HG03575 (cell line): ENCODE data around the gene OGG1.

Experiments
- ATAC-seq: cut with Tn5 transposase; IDR thresholded peaks from one replicate; pipeline ENCODE4 v1.9.1; 2021; ENCODE audit not compliant: unreplicated experiment, insufficient number of reproducible peaks, low FRiP score; ENCODE audit errors: extremely low read depth

Gene OGG1

DNA sequence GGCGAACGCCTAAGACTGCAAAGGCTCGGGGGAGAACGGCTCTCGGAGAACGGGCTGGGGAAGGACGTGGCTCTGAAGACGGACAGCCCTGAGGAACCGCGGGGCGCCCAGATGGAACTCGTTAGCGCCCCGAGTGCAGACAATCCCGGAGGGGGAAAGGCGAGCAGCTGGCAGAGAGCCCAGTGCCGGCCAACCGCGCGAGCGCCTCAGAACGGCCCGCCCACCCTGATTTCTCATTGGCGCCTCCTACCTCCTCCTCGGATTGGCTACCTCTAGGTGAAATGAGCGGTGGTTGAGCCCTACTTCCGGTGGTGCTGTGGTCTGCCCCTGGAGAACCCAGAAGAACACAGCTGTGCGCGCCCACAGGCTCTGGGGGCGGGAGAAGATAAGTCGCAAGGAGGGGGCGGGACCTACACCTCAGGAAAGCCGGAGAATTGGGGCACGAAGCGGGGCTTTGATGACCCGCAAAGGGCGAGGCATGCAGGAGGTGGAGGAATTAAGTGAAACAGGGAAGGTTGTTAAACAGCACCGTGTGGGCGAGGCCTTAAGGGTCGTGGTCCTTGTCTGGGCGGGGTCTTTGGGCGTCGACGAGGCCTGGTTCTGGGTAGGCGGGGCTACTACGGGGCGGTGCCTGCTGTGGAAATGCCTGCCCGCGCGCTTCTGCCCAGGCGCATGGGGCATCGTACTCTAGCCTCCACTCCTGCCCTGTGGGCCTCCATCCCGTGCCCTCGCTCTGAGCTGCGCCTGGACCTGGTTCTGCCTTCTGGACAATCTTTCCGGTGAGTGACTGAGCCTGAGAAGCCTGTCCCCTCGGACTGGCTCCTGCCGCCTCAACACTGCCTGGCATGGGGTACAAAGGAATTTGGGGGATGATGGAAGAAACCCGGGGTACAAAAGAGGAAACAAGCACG is at the start of gene OGG1:
Gene OGG1 (plus strand): TSS at position 308 of the 911 bp plus-strand sequence. CDS start 335 bp downstream, at position 643.
- ATAC-seq = peak; percentile 47

DNA sequence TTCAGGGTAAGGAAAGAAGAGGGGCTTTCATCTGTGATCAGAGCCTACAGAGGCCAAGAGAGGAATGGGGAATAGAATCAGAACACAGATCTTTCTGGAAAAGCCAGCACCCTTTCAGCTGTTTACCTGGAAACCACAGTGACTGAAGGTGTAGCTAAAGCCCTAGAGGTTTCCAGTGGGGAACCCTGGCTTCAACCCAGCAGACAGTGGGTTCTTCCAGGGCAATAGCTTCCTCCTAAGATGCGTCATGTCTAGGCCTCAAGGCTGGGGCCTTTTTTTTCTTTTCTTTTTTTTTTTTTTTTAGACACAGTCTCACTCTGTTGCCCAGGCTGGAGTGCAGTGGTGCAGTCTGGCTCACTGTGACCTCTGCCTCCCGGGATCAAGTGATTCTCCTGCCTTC is 49.2 kb upstream of the OGG1 start:
- no peak for ATAC-seq

GRCh38 chr3:9701006-9701405 is 48.7 kb upstream of the OGG1 start:
- ATAC-seq = no peak

- ATAC-seq = no peak
Measured at GRCh38 chr3:9701711-9702110, 48.0 kb upstream of the OGG1 start.

DNA sequence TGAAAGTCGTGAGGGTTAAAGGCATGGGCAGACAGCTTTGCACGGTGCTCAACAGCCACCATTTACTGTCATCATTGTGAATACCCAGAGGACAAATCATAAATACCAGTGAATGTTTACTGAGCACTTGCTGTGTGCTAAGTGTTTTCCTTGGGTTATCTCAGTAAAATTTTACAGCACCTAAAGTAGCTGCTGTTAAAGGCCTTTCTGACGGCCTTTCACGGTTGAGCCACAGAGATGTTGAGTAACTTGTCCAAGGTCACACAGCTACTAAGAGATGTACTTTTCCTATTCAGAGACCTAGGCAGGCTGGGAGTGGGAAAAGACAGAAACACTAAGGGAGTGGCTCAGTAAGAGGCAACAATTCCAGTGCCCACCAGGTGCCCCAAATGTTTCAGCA is 46.5 kb upstream of the OGG1 start:
- ATAC-seq = no peak

- ATAC-seq = no peak
Measured at GRCh38 chr3:9703736-9704346, 45.9 kb upstream of the OGG1 start, which contains the start of gene CPNE9. TSS of gene CPNE9 (plus strand) at chr3:9703833. CDS start at chr3:9703997, 164 bp downstream.

DNA sequence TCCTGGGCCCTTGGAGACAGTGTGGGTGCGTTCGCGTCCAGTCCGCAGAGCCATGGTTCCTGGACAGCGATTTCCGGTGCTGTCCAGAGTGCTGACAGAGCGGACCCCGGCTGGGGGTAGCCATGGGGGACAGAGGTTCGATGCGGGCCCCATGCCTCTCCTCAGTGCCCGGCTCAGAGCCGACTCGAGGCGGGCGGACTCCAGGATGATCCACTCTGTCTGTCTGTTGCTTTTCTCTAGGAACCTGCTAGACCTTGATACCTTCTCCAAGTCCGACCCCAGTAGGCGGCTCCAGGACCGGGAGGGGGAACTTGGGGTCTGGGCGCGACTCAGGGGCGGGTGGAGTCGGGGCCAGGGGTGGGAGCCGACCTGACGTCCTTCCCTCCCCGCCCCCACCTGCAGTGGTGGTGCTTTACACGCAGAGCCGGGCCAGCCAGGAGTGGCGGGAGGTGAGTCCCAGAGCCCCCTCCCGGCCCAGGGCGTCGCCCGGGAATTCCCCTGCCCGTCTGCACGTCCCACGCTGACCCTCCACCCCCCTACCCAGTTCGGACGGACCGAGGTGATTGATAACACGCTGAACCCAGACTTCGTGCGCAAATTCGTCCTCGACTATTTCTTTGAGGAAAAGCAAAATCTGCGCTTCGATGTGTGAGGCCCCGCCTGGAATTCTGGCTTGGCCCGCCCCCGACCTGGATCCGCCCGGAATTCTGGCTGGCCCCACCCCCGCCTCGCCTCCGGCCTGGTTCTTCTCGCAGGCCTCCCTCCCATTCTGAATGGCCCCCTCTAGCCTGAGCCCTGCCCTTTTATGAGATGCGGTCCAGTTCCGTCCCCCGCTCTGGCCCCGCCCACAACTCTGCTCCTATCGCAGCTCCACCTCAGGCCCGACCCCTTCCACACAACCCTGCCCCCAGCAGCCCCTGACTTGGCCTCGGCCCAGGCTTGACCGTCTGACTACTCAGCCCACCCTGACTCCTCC is 45.1 kb upstream of the OGG1 start:
- no peak for ATAC-seq

GRCh38 chr3:9710174-9710739 is 39.5 kb upstream of the OGG1 start:
- no peak for ATAC-seq

DNA sequence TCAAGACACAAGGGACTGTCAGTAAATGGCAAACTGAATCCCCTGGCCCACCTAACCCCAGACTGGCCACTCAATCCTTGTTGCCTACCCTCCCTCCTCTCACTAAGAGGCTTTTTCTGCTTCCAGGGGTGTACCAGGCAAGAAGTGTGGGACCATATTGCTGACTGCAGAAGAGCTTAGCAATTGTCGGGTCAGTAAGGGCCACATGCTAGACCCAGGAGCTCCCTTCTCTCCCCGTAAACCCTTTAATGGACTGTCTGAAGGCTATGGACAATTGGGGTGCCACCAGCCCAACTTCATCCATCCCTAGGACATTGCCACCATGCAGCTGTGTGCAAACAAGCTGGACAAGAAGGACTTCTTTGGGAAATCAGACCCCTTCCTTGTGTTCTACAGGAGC is 37.3 kb upstream of the OGG1 start:
- no peak for ATAC-seq

DNA sequence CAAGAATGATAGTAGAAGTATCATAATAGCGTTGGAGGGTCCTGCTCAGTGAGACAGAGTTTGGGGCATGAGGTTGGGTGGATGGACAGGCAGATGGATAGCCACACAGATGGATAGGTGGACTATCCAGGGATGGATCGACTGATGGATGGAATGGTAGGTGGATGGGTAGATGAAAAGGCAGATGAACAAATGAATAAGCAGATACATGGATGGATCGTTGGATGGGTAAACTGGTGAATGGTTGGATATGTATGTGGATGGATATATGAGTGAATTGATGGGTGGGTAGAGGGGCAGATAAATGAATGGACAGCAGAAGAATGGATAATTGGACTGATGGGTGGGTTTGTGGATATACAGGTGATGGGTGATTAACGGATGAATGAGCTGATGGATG is 36.6 kb upstream of the OGG1 start:
- ATAC-seq = no peak

- ATAC-seq = no peak
Measured at GRCh38 chr3:9715136-9715535, 34.6 kb upstream of the OGG1 start.

DNA sequence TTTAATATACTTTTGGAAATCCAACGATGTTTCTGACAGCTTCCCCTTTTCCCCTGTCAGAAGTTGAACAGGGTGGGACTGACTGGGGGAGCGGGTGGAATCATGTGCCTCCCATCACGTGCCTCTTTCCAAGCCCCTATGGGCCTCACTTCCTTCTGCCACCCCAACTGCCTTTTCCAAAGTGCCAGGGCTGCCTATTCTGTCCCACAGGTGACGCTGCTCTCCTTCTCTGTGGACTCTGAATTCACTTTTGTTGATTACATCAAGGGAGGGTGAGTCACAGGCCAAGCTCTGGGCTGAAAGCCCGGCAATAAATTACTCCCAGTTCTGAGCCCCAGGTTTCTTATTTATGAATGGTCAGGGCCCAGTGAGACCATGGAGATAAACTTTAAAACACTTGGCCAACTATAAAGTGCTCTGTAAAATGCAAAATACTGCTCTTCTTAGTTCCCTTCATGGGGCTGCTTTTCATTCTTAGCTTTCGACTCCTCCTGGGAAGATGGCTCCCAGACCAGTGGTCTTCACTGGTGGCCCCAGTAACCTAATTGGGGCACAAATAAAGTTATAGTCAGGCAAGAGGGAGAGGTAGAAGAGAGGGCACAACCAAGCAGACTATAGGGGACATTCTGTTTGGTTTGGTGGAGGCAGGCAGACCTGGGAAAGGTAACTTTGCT is 33.9 kb upstream of the OGG1 start:
- ATAC-seq = no peak

GRCh38 chr3:9716801-9717555 is 32.8 kb upstream of the OGG1 start:
- ATAC-seq = no peak

- ATAC-seq = no peak
Measured at GRCh38 chr3:9717563-9717962, 32.2 kb upstream of the OGG1 start.

- ATAC-seq = no peak
Measured at GRCh38 chr3:9718118-9718517, 31.6 kb upstream of the OGG1 start.

DNA sequence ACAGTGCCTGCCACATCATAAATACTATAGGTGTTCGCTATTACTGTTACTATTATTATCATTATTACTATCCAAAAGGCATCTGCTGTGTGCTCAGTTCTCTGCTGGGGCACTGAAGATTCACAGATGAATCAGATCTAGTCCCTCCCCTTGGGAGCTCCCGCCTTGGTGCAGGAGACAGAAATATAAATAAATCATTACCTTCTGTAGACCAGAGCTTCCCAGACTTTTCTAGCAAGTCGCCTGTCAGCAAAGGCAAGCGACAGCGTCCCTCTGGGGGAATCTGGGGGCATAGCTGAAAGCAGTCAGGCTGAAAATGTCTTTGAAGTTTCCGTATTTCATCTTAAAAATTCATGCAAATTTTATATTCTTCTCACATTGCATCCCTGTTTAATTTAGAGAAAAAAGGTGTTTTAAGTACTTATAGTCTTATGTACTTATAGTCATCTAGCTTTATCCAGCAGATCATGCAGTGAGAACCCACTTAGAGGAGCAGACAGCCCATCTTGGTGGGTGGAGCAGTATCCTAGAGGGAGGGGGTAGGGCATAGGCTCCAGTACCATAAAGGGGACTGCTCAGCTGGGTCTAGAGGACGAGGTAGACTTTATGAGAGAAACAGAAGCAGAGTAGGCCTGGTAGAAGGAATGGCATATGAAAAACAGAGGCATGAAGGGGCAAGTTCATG is 28.6 kb upstream of the OGG1 start:
- no peak for ATAC-seq

DNA sequence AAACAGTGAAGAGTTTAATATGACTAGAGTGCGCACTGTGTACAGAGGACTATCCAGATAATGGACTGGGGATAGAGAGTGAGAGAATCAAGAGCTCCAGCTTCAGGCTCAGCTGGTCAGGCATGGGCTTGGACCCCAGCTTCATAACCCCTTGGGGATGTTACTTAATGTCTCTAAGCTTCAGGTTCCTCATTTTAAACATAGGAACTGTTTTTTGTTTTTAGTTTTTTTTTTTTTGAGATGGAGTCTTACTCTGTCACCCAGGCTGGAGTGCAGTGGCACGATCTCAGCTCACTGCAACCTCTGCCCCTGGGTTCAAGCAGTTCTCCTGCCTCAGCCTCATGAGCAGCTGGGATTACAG is 28.1 kb upstream of the OGG1 start:
- no peak for ATAC-seq
